ENCODE data around the gene NLGN1. TPM values are rescaled to one million over a fixed set of nuclear protein-coding genes. Genes with fewer than 3 reads are reported as not detected.

NLGN1 gene
- total RNA-seq, 1 donor from 2014 or later = not detected

DNA sequence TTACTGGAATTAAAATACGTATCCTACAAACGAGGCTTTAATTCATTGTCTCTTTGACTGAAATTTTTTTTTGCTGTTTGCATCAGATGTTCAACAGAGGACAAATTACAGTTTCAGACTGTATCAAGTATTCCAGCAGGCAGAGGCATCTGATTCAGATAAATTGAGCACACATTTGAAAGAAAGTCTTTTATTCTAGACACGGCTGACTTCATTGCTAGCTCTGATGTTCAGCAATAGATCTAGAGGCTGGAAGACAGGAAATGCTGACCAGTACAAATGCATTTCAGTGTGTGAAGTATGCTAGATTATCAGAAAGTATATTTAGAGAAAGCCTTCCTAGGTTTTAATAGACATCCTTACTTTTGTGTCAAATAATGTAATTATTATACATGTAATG lies 472.2 kb downstream of the NLGN1 start:
- TF ChIP-seq, protein P1, sequence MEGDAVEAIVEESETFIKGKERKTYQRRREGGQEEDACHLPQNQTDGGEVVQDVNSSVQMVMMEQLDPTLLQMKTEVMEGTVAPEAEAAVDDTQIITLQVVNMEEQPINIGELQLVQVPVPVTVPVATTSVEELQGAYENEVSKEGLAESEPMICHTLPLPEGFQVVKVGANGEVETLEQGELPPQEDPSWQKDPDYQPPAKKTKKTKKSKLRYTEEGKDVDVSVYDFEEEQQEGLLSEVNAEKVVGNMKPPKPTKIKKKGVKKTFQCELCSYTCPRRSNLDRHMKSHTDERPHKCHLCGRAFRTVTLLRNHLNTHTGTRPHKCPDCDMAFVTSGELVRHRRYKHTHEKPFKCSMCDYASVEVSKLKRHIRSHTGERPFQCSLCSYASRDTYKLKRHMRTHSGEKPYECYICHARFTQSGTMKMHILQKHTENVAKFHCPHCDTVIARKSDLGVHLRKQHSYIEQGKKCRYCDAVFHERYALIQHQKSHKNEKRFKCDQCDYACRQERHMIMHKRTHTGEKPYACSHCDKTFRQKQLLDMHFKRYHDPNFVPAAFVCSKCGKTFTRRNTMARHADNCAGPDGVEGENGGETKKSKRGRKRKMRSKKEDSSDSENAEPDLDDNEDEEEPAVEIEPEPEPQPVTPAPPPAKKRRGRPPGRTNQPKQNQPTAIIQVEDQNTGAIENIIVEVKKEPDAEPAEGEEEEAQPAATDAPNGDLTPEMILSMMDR (IDR thresholded peaks at IDR 0.05) = no peak
- Mint-ChIP-seq H3K27ac (ENCODE audit: unreplicated experiment) (no peak overlapping the region), H3K4me1 (ENCODE audit: low read depth) (peaks cover 14% of the 10 kb centered on the region), H3K4me3 (ENCODE audit: unreplicated experiment) (no peak overlapping the region), H3K27me3 (ENCODE audit: low read depth) (peaks cover 2% of the 10 kb centered on the region), H3K9me3 (ENCODE audit: low read depth) (no peaks in the 10 kb centered on the region), H3K36me3 (ENCODE audit: low read depth) (no peaks in the 10 kb centered on the region)
- DNase-seq (ENCODE audit: low spot score) = no peak

DNA sequence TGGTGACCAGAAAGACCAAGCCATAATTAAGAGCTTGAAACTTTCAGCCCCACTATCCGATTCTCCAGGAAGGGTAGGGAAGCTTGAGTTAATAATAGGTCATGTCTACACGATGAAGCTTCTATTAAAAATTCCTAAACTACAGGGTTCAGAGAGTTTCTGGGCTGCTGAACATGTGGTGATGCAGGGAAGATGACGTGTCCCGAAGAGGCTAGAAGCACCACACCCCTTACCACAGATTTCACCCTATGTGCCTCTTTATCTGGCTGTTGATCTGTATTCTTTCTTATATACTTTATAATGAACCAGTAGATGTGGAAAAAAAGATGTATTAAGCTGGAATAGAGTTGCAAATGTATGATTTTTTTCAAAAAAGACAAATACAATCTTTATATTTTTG lies 473.4 kb downstream of the NLGN1 start:
- TF ChIP-seq, protein P1 (IDR thresholded peaks at IDR 0.05) = no peak
- Mint-ChIP-seq H3K36me3 (ENCODE audit: low read depth) (no peaks in the 10 kb centered on the region), H3K27ac (ENCODE audit: unreplicated experiment) (no peak overlapping the region), H3K9me3 (ENCODE audit: low read depth) (no peaks in the 10 kb centered on the region), H3K4me1 (ENCODE audit: low read depth) (peaks cover 16% of the 10 kb centered on the region), H3K27me3 (ENCODE audit: low read depth) (peaks cover 2% of the 10 kb centered on the region), H3K4me3 (ENCODE audit: unreplicated experiment) (no peak overlapping the region)
- DNase-seq (ENCODE audit: low spot score) = no peak

DNA sequence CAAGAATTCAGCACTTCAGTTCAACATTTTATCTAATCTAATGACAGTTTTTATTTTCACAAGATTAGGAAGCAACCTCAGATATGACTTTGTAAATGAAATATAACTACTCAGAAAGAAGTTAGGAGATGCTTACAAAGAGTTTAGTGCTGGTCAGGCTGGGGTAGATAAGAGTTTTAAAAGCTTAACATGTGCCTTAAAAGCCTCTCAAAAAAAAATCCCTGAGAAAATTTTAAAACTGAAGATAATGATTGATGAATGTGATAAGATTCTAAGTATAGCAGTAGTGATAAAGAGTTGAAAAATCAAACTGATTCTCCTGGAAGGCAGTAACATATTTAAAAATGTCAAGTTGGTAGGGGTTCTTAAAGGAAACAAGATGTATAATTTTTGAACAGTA lies 478.2 kb downstream of the NLGN1 start:
- H3K36me3 Mint-ChIP-seq (ENCODE audit: low read depth) = no peaks in the 10 kb centered on the region
- H3K4me3 Mint-ChIP-seq (ENCODE audit: unreplicated experiment) = no peak overlapping the region
- H3K27me3 Mint-ChIP-seq (ENCODE audit: low read depth) = no peaks in the 10 kb centered on the region
- no peak for DNase-seq (ENCODE audit: low spot score)
- H3K27ac Mint-ChIP-seq (ENCODE audit: unreplicated experiment) = no peak overlapping the region
- TF ChIP-seq, protein P1 (IDR thresholded peaks at IDR 0.05) = no peak
- H3K9me3 Mint-ChIP-seq (ENCODE audit: low read depth) = peaks cover 7% of the 10 kb centered on the region
- H3K4me1 Mint-ChIP-seq (ENCODE audit: low read depth) = peaks cover 16% of the 10 kb centered on the region

DNA sequence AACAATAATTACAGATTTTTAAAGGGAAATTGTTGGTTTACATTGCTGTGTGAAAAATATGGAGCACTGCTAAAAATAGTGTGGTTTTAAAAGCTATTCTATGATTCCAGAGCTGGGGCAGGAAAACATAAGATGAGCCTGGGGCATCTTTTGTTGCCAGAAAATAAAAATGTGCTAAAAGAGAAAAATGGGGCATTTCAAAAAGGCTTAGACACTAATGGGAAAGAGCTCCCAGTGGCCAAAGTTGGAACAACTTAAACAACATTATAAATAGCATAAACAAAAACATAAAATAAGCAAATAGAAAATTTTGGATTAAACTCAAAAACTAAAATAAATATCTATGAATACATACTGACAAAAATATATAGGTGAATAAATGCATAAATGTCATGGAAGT lies 478.9 kb downstream of the NLGN1 start:
- peaks cover 7% of the 10 kb centered on the region for H3K9me3 Mint-ChIP-seq (ENCODE audit: low read depth)
- TF ChIP-seq, protein P1 (IDR thresholded peaks at IDR 0.05) = peak; percentile 63
- no peaks in the 10 kb centered on the region for H3K36me3 Mint-ChIP-seq (ENCODE audit: low read depth)
- H3K4me3 Mint-ChIP-seq (ENCODE audit: unreplicated experiment) = no peak overlapping the region
- DNase-seq (ENCODE audit: low spot score) = no peak
- no peaks in the 10 kb centered on the region for H3K27me3 Mint-ChIP-seq (ENCODE audit: low read depth)
- H3K4me1 Mint-ChIP-seq (ENCODE audit: low read depth) = peaks cover 16% of the 10 kb centered on the region
- no peak overlapping the region for H3K27ac Mint-ChIP-seq (ENCODE audit: unreplicated experiment)

DNA sequence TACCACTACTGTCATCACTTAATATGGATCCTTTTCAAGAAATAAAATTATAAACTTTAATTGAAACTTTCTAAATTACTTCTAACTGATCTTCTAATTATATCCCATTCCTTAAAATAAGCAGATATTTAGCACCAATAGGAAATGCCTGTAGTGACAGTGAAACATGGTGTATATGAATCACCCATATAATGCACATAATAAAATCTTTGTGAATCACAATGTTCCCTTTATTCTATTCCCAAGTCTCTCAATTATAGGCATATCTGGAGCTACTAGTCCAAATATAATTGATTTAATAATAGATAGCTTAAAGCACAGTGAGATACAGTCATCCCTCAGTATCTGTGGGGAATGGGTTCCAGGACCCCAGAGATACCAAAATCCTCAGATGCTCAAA lies 490.3 kb downstream of the NLGN1 start:
- no peaks in the 10 kb centered on the region for H3K27me3 Mint-ChIP-seq (ENCODE audit: low read depth)
- peaks cover 1% of the 10 kb centered on the region for H3K9me3 Mint-ChIP-seq (ENCODE audit: low read depth)
- no peak overlapping the region for H3K27ac Mint-ChIP-seq (ENCODE audit: unreplicated experiment)
- H3K36me3 Mint-ChIP-seq (ENCODE audit: low read depth) = peaks cover under 1% of the 10 kb centered on the region
- TF ChIP-seq, protein P1 (IDR thresholded peaks at IDR 0.05) = no peak
- peaks cover 10% of the 10 kb centered on the region for H3K4me1 Mint-ChIP-seq (ENCODE audit: low read depth)
- DNase-seq (ENCODE audit: low spot score) = no peak
- no peak overlapping the region for H3K4me3 Mint-ChIP-seq (ENCODE audit: unreplicated experiment)
